ENCODE measurements around the gene PLEKHG1. TPM values are rescaled to one million over a fixed set of nuclear protein-coding genes. Genes with fewer than 3 reads are reported as not detected.
A peak's percentile ranks its signal among the peaks of the same experiment; 100 is the strongest.

PLEKHG1 gene
- total RNA-seq, 1 donor from 2014 or later = 8.0 TPM

- DNase-seq (ENCODE audit: low spot score) (no peak), ATAC-seq (no peak)
These were observed 10.7 kb upstream of the PLEKHG1 start for GRCh38 chr6:150588888-150589499.

- no peak for ATAC-seq
- DNase-seq (ENCODE audit: low spot score) = no peak
These were observed 9.8 kb upstream of the PLEKHG1 start for GRCh38 chr6:150589852-150590251.

- no peak for DNase-seq (ENCODE audit: low spot score)
- no peak for ATAC-seq
These were observed 9.2 kb upstream of the PLEKHG1 start for GRCh38 chr6:150590446-150590845.

- ATAC-seq = no peak
These were observed 7.2 kb upstream of the PLEKHG1 start for GRCh38 chr6:150592377-150592995.

GRCh38 chr6:150593119-150593518, 6.6 kb upstream of the PLEKHG1 start:
- no peak for ATAC-seq

More at GRCh38 chr6:150592377-150592995, 7.2 kb upstream of the PLEKHG1 start:
- DNase-seq (ENCODE audit: low spot score) = no peak

GRCh38 chr6:150596439-150596838, 3.2 kb upstream of the PLEKHG1 start:
- ATAC-seq (no peak), DNase-seq (ENCODE audit: low spot score) (no peak)

More at GRCh38 chr6:150593119-150593518, 6.6 kb upstream of the PLEKHG1 start:
- DNase-seq (ENCODE audit: low spot score) = no peak

- DNase-seq (ENCODE audit: low spot score) (no peak), ATAC-seq (no peak)
These were observed 1.3 kb upstream of the PLEKHG1 start for GRCh38 chr6:150598401-150598800.

GRCh38 chr6:150598858-150599198, 857 bp upstream of the PLEKHG1 start:
- ATAC-seq = no peak
- DNase-seq (ENCODE audit: low spot score) = no peak

GRCh38 chr6:150600010-150600300, 270 bp downstream of the PLEKHG1 start:
- DNase-seq (ENCODE audit: low spot score) (no peak), ATAC-seq (no peak)

- ATAC-seq = peak; percentile 72
- DNase-seq (ENCODE audit: low spot score) = peak; percentile 75
These were observed 774 bp downstream of the PLEKHG1 start for GRCh38 chr6:150600301-150601017.

- no peak for ATAC-seq
- DNase-seq (ENCODE audit: low spot score) = no peak
These were observed 1.8 kb downstream of the PLEKHG1 start for GRCh38 chr6:150601439-150601838.

- no peak for DNase-seq (ENCODE audit: low spot score)
- no peak for ATAC-seq
These were observed 3.5 kb downstream of the PLEKHG1 start for GRCh38 chr6:150603176-150603575.

- no peak for DNase-seq (ENCODE audit: low spot score)
- no peak for ATAC-seq
These were observed 4.8 kb downstream of the PLEKHG1 start for GRCh38 chr6:150604467-150604866.

GRCh38 chr6:150605333-150605732, 5.6 kb downstream of the PLEKHG1 start:
- DNase-seq (ENCODE audit: low spot score) (no peak), ATAC-seq (no peak)

GRCh38 chr6:150606168-150606591, 6.5 kb downstream of the PLEKHG1 start:
- ATAC-seq (no peak), DNase-seq (ENCODE audit: low spot score) (no peak)

- ATAC-seq (no peak), DNase-seq (ENCODE audit: low spot score) (no peak)
These were observed 7.1 kb downstream of the PLEKHG1 start for GRCh38 chr6:150606647-150607328.

GRCh38 chr6:150607329-150607650, 7.6 kb downstream of the PLEKHG1 start:
- ATAC-seq = no peak

GRCh38 chr6:150610584-150610983, 10.9 kb downstream of the PLEKHG1 start:
- DNase-seq (ENCODE audit: low spot score) (no peak), ATAC-seq (no peak)

More at GRCh38 chr6:150607329-150607650, 7.6 kb downstream of the PLEKHG1 start:
- DNase-seq (ENCODE audit: low spot score) = no peak

- ATAC-seq (peak; percentile 97), DNase-seq (ENCODE audit: low spot score) (no peak)
These were observed 13.6 kb downstream of the PLEKHG1 start for GRCh38 chr6:150613269-150613668.

GRCh38 chr6:150615967-150616366, 16.3 kb downstream of the PLEKHG1 start:
- ATAC-seq = no peak
- DNase-seq (ENCODE audit: low spot score) = no peak

- ATAC-seq (no peak), DNase-seq (ENCODE audit: low spot score) (no peak)
These were observed 16.9 kb downstream of the PLEKHG1 start for GRCh38 chr6:150616586-150616985.

GRCh38 chr6:150617062-150617461, 17.4 kb downstream of the PLEKHG1 start:
- no peak for ATAC-seq

More at GRCh38 chr6:150617062-150617461, 17.4 kb downstream of the PLEKHG1 start:
- DNase-seq (ENCODE audit: low spot score) = no peak

Data from left lobe of liver (tissue), 2 donors.